ENCODE data around the gene ASXL1. TPM values are rescaled to one million over a fixed set of nuclear protein-coding genes. Genes with fewer than 3 reads are reported as not detected.

Gene ASXL1
- total and polyA plus RNA-seq, 5 donors from 2014 or later = 15.0 to 314 (median 21.7) TPM

GRCh38 chr20:32329817-32330554, 28.1 kb upstream of the ASXL1 start:
- H3K27ac Mint-ChIP-seq = no peak overlapping the region
- H3K27me3 Mint-ChIP-seq = no peaks in the 10 kb centered on the region
- H3K27ac ChIP-seq (ENCODE audit: insufficient read depth, low read length, poor library complexity, severe bottlenecking) = no peak overlapping the region
- peaks cover 24% of the 10 kb centered on the region for H3K4me1 ChIP-seq (ENCODE audit: control insufficient read depth, insufficient read depth, low read length, poor library complexity, severe bottlenecking)
- H3K9me3 Mint-ChIP-seq = no peaks in the 10 kb centered on the region
- no peak overlapping the region for H3K4me3 Mint-ChIP-seq
- DNase-seq (no peak), ATAC-seq (ENCODE audit: low read depth in 2 of 2) (no peak)
- H3K4me3 ChIP-seq (ENCODE audit: low read depth, low read length) = no peak overlapping the region
- H3K9me3 ChIP-seq (ENCODE audit: control insufficient read depth in 2 of 2, low read length in 2 of 2) = no peaks in the 10 kb centered on the region
- H3K4me1 Mint-ChIP-seq = peaks cover 4 to 28% (median 15%) of the 10 kb centered on the region in 4 donors
- H3K36me3 Mint-ChIP-seq = peaks cover 47% of the 10 kb centered on the region
- H3K36me3 ChIP-seq (ENCODE audit: control insufficient read depth, insufficient read depth, low read length) = peaks cover 37% of the 10 kb centered on the region
- no peaks in the 10 kb centered on the region for H3K27me3 ChIP-seq (ENCODE audit: control insufficient read depth, insufficient read depth, low read length)

- H3K9me3 Mint-ChIP-seq = no peaks in the 10 kb centered on the region
- Histone ChIP-seq H3K27me3 (ENCODE audit: control insufficient read depth, insufficient read depth, low read length) (no peaks in the 10 kb centered on the region), H3K4me3 (ENCODE audit: low read depth, low read length) (no peak overlapping the region), H3K27ac (ENCODE audit: insufficient read depth, low read length, poor library complexity, severe bottlenecking) (no peak overlapping the region), H3K36me3 (ENCODE audit: control insufficient read depth, insufficient read depth, low read length) (peaks cover 37% of the 10 kb centered on the region), H3K4me1 (ENCODE audit: control insufficient read depth, insufficient read depth, low read length, poor library complexity, severe bottlenecking) (peaks cover 24% of the 10 kb centered on the region), H3K9me3 (ENCODE audit: control insufficient read depth in 2 of 2, low read length in 2 of 2) (no peaks in the 10 kb centered on the region)
- H3K4me1 Mint-ChIP-seq = peaks cover 4 to 30% (median 15%) of the 10 kb centered on the region in 4 donors
- no peak for ATAC-seq (ENCODE audit: low read depth in 2 of 2)
- H3K4me3 Mint-ChIP-seq = no peak overlapping the region
- H3K36me3 Mint-ChIP-seq = peaks cover 47% of the 10 kb centered on the region
- no peaks in the 10 kb centered on the region for H3K27me3 Mint-ChIP-seq
- DNase-seq = no peak
- peak overlapping the region in 1 of 3 donors; percentile 10 for H3K27ac Mint-ChIP-seq
These were observed 27.6 kb upstream of the ASXL1 start for GRCh38 chr20:32330555-32330897.

GRCh38 chr20:32332614-32333013, 25.5 kb upstream of the ASXL1 start:
- Histone ChIP-seq H3K9me3 (ENCODE audit: control insufficient read depth in 2 of 2, low read length in 2 of 2) (no peaks in the 10 kb centered on the region), H3K36me3 (ENCODE audit: control insufficient read depth, insufficient read depth, low read length) (peaks cover 28% of the 10 kb centered on the region), H3K4me1 (ENCODE audit: control insufficient read depth, insufficient read depth, low read length, poor library complexity, severe bottlenecking) (peaks cover 24% of the 10 kb centered on the region), H3K4me3 (ENCODE audit: low read depth, low read length) (peak overlapping the region; percentile 19), H3K27ac (ENCODE audit: insufficient read depth, low read length, poor library complexity, severe bottlenecking) (peak overlapping the region; percentile 71), H3K27me3 (ENCODE audit: control insufficient read depth, insufficient read depth, low read length) (no peaks in the 10 kb centered on the region)
- Mint-ChIP-seq H3K27ac (peak overlapping the region in 2 of 3 donors; percentile 60 to 77), H3K9me3 (no peaks in the 10 kb centered on the region), H3K36me3 (peaks cover 28% of the 10 kb centered on the region), H3K4me3 (no peak overlapping the region), H3K4me1 (peaks cover 10 to 38% (median 22%) of the 10 kb centered on the region in 4 donors), H3K27me3 (no peaks in the 10 kb centered on the region)
- DNase-seq (no peak), ATAC-seq (ENCODE audit: low read depth in 2 of 2) (no peak)

GRCh38 chr20:32333181-32333987, 24.7 kb upstream of the ASXL1 start:
- Histone ChIP-seq H3K4me3 (ENCODE audit: low read depth, low read length) (peak overlapping the region; percentile 70), H3K27me3 (ENCODE audit: control insufficient read depth, insufficient read depth, low read length) (no peaks in the 10 kb centered on the region), H3K27ac (ENCODE audit: insufficient read depth, low read length, poor library complexity, severe bottlenecking) (peak overlapping the region; percentile 71), H3K4me1 (ENCODE audit: control insufficient read depth, insufficient read depth, low read length, poor library complexity, severe bottlenecking) (peaks cover 24% of the 10 kb centered on the region), H3K36me3 (ENCODE audit: control insufficient read depth, insufficient read depth, low read length) (peaks cover 28% of the 10 kb centered on the region), H3K9me3 (ENCODE audit: control insufficient read depth in 2 of 2, low read length in 2 of 2) (no peaks in the 10 kb centered on the region)
- H3K4me3 Mint-ChIP-seq = peak overlapping the region; percentile 14 to 77 (median 68)
- H3K9me3 Mint-ChIP-seq = no peaks in the 10 kb centered on the region
- ATAC-seq (ENCODE audit: low read depth in 2 of 2) = peak; percentile 27 to 35
- peak in 1 of 3 donors; percentile 41 for DNase-seq
- peaks cover 10 to 38% (median 22%) of the 10 kb centered on the region in 4 donors for H3K4me1 Mint-ChIP-seq
- no peaks in the 10 kb centered on the region for H3K27me3 Mint-ChIP-seq
- peak overlapping the region; percentile 74 to 93 (median 82) for H3K27ac Mint-ChIP-seq
- H3K36me3 Mint-ChIP-seq = peaks cover 28% of the 10 kb centered on the region

GRCh38 chr20:32333988-32334885, 23.9 kb upstream of the ASXL1 start:
- ATAC-seq (ENCODE audit: low read depth in 2 of 2) = peak; percentile 73 to 75
- Mint-ChIP-seq H3K4me3 (peak overlapping the region; percentile 14 to 77 (median 68)), H3K27ac (peak overlapping the region; percentile 74 to 93 (median 85)), H3K4me1 (peaks cover 10 to 38% (median 22%) of the 10 kb centered on the region in 4 donors), H3K27me3 (no peaks in the 10 kb centered on the region), H3K9me3 (no peaks in the 10 kb centered on the region), H3K36me3 (peaks cover 25% of the 10 kb centered on the region)
- peaks cover 24% of the 10 kb centered on the region for H3K4me1 ChIP-seq (ENCODE audit: control insufficient read depth, insufficient read depth, low read length, poor library complexity, severe bottlenecking)
- no peaks in the 10 kb centered on the region for H3K9me3 ChIP-seq (ENCODE audit: control insufficient read depth in 2 of 2, low read length in 2 of 2)
- no peaks in the 10 kb centered on the region for H3K27me3 ChIP-seq (ENCODE audit: control insufficient read depth, insufficient read depth, low read length)
- peaks cover 27% of the 10 kb centered on the region for H3K36me3 ChIP-seq (ENCODE audit: control insufficient read depth, insufficient read depth, low read length)
- DNase-seq = peak; percentile 24 to 76 (median 37)
- peak overlapping the region; percentile 71 for H3K27ac ChIP-seq (ENCODE audit: insufficient read depth, low read length, poor library complexity, severe bottlenecking)
- H3K4me3 ChIP-seq (ENCODE audit: low read depth, low read length) = peak overlapping the region; percentile 70

- ATAC-seq (ENCODE audit: low read depth in 2 of 2) (no peak), DNase-seq (peak in 2 of 3 donors; percentile 36 to 55)
- Mint-ChIP-seq H3K27me3 (no peaks in the 10 kb centered on the region), H3K27ac (peak overlapping the region; percentile 23 to 76 (median 64)), H3K9me3 (no peaks in the 10 kb centered on the region), H3K36me3 (peaks cover 8% of the 10 kb centered on the region), H3K4me3 (peak overlapping the region in 2 of 4 donors; percentile 19 to 66), H3K4me1 (peaks cover 10 to 38% (median 22%) of the 10 kb centered on the region in 4 donors)
- peaks cover 24% of the 10 kb centered on the region for H3K4me1 ChIP-seq (ENCODE audit: control insufficient read depth, insufficient read depth, low read length, poor library complexity, severe bottlenecking)
- H3K27me3 ChIP-seq (ENCODE audit: control insufficient read depth, insufficient read depth, low read length) = no peaks in the 10 kb centered on the region
- H3K4me3 ChIP-seq (ENCODE audit: low read depth, low read length) = no peak overlapping the region
- H3K9me3 ChIP-seq (ENCODE audit: control insufficient read depth in 2 of 2, low read length in 2 of 2) = no peaks in the 10 kb centered on the region
- peaks cover 6% of the 10 kb centered on the region for H3K36me3 ChIP-seq (ENCODE audit: control insufficient read depth, insufficient read depth, low read length)
- no peak overlapping the region for H3K27ac ChIP-seq (ENCODE audit: insufficient read depth, low read length, poor library complexity, severe bottlenecking)
These were observed 21.2 kb upstream of the ASXL1 start for GRCh38 chr20:32336918-32337347.

Data from CD4-positive, CD25-positive, alpha-beta regulatory T cell (primary cell).